GM10266 (cell line): ENCODE data around the gene GPR17.

Experiments used
- DNase-seq: peaks from one replicate; pipeline ENCODE4 v3.0.0; 2012; ENCODE audit errors: extremely low spot score
- CTCF ChIP-seq: IDR thresholded peaks from 2 replicates; pipeline ENCODE4 v1.5.1; 2012; ENCODE audit warnings: mild to moderate bottlenecking, low read depth; ENCODE audit not compliant: control insufficient read depth, insufficient read depth; ENCODE audit errors: missing control alignments

Gene GPR17

GRCh38 chr2:127683056-127683455, 37.1 kb downstream of the GPR17 start:
- no peak for DNase-seq
- TF ChIP-seq CTCF = no peak

GRCh38 chr2:127683757-127684156, 37.8 kb downstream of the GPR17 start:
- no peak for TF ChIP-seq CTCF
- no peak for DNase-seq

GRCh38 chr2:127685410-127686080, 39.6 kb downstream of the GPR17 start:
- DNase-seq = no peak
- TF ChIP-seq CTCF = no peak

GRCh38 chr2:127688405-127688804, 42.5 kb downstream of the GPR17 start:
- no peak for DNase-seq
- TF ChIP-seq CTCF = no peak

GRCh38 chr2:127690696-127691095, 44.7 kb downstream of the GPR17 start:
- no peak for DNase-seq
- no peak for TF ChIP-seq CTCF

- no peak for DNase-seq
- no peak for TF ChIP-seq CTCF
Measured at GRCh38 chr2:127694986-127695385, 49.0 kb downstream of the GPR17 start.

- DNase-seq = peak; percentile 50
- peak; percentile 38 for TF ChIP-seq CTCF
Measured at GRCh38 chr2:127695491-127696472, 49.8 kb downstream of the GPR17 start.
